ENCODE results near the gene KRT33B.
"Not testable (repeated sequence)": the region's sequence is repeated elsewhere in the genome, so short reads cannot be mapped to it uniquely, and the experiment has no call there.

The KRT33B gene

DNA sequence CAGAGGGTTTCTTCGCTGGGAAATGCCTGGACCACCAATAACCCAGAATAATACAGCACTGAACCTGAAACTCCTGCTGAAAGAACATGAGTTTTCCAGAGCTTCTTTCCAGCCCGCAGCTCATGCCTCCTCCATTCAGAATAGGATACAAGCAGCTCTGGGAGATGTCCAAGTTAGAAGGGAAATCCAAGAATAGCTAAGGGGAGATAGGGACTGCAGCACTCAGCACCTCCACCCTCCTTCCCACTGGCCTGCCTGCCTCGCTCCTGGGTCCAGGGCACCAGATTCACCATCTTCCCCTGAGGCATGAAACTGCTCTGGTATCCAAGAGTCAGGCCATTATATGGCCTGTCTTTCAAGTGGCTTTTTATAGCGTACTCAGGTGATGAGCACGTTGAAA, 23.7 kb upstream of the KRT33B start:
- no peak for DNase-seq

DNA sequence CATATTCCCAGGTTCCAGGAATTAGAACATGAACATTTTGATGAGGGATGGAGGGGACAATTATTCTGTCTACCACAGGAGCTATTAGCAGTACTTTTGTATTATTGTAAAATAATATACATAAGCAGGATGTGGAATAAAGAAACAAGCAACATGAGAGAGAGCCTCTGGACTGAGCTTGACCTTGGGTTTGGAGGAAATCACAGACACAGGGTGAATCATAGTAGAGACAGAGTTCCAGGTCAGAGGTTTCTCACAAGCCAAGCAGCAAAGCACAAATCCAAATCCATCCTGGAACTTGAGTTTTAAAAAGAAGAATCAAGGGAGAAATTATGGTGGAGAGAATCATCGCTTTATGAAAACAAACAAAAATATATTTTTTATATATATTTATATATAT, 22.7 kb upstream of the KRT33B start:
- DNase-seq = no peak

DNA sequence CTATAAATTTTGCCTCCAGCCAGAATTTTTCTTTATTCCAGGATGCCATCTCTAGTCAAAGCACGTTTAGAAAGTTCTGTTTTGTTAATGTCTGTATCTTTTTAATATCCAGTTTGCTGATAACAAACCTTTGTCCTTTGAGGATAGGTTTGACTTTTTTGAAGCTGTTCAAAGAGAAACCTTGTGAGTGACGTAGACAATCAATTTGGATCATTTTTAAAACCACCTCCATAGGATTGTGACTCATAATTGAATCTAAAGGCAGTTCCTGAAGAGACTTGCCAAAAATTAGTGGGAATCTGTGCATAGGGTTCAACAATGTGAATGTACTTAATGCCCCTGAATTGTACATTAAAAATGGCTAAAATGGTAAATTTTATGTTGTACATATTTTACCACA, 21.9 kb upstream of the KRT33B start:
- DNase-seq = no peak

DNA sequence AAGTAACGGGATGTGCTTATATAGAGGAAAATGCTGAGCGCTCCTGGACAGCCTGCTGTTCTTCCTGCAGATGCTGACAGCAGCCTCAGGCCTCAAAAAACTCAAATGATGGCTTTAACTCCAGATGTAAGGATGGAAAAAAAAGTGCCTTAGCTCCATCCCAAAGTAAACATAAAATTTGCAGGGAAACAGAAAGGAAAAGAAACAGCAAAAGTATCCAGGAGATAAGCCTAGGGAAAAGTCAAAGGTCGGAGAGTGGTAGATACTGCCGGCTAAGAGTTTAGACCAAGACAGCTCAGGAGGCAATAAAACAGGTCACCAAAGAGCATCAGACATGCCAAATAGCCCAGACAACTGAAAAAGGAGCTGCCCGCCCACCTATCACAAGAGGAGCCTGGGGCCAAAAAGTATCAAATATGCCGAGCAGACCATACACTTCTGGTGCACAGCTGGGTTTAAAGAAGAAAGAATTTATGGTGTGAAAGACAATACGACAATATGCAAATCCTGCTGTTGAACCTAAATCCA, 20.9 kb upstream of the KRT33B start:
- no peak for DNase-seq

DNA sequence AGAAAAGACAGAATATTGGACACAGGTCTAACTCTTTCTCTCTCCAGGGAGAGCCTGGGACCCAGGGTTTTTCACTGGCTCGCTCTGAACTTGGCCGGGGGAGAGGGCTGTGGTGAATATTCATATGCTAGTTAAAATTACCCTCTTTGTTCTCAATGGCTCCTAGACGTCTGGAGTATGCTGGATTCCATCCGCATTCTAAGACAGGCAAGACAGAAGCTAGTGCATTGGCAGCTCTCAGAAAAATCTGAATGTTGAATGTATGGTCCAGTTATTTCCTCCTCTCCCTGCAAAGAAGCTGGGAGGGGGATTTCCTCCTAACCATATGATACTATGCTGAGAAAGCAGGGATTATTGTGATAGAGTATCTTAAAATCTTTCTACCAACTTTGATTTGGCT, 18.1 kb upstream of the KRT33B start:
- DNase-seq = no peak

DNA sequence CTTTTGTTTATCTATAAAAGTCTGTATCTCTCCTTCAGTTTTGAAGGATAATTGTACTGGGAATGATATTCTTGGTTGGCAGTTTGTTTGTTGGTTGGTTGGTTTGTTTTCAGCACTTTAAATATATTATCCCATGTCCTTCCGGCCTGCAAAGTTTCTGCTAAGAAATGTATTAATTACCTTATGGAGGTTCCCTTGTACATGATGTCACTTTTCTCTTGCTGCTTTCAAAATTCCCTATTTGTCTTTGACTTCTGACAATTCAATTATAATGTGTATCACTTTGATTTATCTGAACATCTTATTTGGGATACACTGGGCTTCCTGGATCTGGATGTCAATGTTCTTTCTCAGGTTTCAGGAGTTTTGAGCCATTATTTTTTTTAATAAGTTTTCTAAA, 16.6 kb upstream of the KRT33B start:
- DNase-seq = no peak

DNA sequence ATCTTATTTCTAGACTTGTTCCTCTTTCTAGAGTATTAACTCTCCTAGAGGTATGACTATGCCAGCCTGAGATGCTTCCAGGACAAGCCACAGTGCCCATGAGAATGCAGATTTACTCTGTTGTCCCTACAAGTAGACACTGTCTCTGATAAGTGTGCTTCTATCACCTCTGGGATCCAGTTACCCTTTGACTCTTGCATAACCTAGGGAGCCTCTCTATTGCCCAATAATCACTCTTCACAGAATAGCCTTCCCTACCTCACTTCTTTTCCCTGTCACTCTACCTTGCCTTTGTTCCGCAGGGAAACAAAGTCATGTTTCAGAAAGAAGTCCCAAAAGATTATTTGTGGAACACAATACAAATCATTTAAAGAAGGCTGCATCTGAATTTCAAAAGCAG, 14.1 kb upstream of the KRT33B start:
- DNase-seq = no peak

DNA sequence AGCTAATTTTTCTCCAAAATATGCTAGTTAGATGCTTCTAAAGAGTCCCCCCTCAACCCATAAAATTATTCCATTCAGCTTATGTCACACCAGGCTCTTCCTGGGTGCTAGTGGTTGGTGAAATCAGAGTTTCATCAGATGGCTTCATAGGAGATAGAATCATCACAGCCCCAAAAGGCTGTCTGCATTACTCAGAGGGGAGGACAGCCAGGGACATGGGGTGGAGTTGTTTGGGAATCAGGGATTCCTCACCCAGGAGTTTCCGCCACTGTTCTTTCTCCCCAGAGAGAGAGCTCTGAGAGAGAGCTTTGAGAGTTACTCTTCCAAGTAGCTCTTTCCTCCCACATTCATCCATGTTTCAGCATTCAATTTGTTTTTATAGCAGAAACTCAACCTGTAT, 12.8 kb upstream of the KRT33B start:
- DNase-seq = no peak

DNA sequence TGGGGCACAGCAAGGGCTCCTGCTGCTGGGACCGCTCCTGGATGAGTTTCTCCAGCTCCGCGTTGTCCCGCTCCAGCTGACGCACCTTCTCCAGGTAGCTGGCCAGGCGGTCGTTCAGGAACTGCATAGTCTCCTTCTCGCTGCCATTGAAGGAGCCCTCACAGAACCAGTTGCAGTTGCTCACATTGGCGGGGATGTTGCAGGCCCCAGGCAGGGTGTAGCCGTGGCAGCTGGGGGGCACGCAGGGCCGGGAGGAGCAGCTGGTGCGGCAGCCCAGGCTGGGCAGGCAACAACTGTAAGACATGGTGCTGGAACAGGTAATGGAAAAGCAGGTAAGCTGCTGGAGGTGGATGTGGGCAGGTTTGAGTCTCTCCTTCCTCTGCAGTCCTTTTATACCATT, 12.3 kb upstream of the KRT33B start, which contains the start of gene KRT34:
TSS of gene KRT34 (minus strand) at position 364 of the 400 bp plus-strand sequence. CDS start at position 304, 60 bp downstream.
- not testable (repeated sequence) for DNase-seq

DNA sequence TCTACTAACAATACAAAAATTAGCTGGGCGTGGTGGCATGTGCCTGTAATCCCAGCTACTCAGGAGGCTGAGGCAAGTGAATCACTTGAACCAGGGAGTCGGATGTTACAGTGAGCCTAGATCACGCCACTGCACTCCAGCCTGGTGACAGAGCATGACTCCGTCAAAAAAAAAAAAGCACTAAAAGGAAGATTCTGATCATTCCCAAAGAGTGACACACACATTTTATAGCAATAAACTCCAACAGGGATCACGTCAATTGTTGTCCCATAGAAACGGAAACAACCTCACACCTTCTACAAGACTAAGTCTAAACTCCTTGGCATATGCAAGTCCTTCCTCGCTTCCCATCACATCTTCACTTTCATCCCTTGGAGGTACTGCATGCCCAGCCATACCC, 10.5 kb upstream of the KRT33B start:
- not testable (repeated sequence) for DNase-seq

DNA sequence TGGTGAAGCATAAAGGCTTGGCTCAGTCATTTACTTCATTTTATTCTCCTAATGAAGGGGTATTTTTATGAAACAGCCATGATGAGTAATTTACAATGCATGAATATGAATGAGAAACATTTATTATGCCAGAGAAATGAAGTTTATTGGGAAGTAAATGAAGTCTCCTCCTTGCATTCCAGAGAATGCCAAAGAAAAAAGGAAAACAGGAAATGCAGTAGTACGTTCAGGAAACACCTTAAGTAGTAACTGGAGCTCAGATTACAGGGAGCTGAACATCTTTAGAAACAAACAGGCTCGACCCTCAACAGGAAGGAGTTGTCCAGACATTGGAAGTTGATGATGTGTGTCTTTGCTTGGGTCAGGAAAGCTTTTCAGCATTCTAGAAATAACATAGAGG, 7.9 kb upstream of the KRT33B start:
- no peak for DNase-seq

DNA sequence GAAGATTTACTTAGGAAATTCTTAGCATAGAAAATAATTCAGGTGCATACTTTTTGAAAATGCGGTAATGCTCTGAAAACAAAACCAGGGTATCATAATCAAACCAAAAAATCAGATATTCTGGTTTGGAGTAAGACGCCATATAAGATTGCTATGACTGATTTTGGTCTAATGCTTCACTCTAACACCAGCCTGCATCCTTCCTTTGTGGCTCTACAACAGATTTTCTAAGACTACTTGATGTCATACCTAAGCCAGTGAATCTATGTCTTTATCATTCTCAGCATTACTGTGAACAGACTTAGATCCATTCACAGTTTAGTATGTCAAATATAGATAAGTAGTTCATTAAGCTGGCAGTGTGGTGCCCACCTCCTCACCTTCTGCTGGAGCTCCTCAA, 590 bp downstream of the KRT33B start:
- DNase-seq = no peak

DNA sequence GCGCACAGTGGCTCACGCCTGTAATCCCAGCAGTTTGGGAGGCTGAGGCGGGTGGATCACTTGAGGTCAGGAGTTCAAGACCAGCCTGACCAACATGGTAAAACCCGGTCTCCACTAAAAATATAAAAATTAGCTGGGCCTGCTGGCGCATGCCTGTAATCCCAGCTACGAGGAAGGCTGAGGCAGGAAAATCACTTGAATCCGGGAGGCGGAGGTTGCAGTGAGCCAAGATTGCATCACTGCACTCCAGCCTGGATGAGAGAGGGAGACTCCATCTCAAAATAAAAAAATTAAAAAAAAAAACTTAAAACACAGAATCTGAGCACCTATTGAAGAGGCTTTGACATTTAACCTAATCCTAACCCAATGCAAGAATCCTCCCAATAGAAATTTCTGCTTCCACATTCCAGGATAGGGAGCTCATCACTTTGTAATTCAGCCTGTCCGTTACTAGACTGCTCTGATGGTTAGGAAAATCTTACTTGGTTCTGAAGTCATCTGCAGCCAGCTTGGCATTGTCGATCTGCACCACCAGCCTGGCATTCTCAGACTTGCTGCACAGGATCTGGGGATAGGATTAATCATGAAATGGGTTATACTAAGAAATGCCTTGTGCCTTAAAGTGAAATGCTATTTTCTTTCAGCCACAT, 2.1 kb downstream of the KRT33B start:
- no peak for DNase-seq

DNA sequence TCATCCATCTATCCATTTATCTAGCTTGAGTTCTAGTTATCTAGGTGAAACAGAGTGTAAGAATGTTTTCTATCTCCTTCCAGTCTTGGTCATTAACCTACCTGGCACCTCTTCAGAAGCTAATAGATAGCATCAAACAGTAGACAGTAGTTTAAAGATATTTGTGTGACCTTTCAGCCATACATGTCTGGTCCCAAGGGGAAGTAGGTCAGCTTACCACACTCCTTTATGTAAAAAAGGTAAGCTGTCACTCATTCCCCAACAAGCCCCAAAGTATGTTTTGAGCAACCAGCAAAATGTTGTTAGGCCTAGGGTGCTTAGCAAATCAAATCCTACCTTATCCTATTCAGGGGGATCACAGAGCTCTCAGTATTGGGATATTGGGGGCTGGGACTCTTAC, 3.5 kb downstream of the KRT33B start:
- no peak for DNase-seq

DNA sequence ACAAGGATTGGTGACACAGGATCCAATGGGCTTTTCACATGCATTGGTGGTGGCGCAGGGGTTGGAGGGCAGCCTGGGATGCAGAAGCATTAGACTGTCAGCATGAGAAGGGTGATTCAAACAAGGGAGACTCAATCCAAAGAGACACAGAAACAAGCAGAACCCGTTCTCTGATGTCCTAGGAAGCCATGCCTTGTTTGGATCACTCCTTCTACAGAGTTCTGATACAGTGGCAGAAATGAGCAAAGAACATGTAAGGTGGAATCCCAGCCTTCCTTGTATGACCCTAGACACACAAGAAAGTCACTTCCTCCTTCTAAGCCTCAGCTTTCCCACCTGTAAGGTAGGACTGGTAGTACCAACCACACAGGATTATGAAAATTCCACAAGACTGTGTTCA, 5.7 kb downstream of the KRT33B start:
- DNase-seq = no peak

DNA sequence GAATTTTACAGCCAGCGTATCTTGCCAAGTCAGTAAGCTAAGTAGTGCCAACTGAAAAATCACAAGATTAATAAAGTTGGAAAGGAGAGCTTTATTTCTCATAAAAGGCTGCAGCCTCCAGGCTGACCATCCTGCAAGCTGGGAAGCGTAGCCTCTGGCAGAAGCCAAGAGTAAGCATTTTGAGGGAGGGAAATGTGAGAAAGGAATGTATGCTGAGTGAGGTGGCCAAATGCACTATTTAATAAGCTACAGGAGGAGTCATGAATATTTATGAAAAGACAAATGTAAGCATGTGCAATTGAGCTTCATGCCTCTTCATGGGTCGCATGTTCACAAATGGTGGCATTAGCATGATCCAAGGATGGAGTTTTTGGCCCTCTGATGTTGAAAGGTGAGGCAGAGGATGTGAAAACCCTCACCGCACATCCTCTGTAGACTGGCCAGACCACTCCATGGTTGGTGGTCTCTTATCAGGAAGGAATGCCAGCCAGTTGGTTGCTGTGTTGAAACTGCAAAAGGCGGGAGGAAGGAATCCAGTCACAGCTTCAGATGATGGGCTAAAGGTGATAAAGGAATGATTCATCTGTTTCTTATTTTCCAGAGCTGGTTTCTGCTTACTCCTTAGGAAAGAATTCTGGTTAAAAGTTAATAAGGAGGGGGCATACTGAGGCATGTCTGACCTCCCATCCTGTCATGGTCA, 9.2 kb downstream of the KRT33B start:
- DNase-seq = no peak

DNA sequence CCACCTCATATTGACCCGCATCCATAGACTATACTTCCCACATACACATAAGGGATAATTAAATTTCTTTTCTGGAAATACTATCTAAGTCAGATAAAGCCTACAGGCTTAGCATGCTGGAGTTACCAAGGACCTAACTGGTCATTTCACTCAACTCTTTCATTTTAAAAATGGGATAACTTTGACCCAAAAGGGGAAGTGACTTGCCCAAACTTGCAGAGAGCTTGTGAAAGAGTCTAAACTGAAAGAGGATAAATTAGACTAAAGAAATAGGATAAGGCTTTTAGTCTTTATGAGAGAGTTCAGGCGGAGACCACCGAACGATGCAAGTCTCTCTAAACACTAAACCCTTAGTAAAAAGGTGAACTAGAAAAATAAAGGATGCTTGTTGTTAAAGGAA, 15.1 kb downstream of the KRT33B start:
- no peak for DNase-seq

DNA sequence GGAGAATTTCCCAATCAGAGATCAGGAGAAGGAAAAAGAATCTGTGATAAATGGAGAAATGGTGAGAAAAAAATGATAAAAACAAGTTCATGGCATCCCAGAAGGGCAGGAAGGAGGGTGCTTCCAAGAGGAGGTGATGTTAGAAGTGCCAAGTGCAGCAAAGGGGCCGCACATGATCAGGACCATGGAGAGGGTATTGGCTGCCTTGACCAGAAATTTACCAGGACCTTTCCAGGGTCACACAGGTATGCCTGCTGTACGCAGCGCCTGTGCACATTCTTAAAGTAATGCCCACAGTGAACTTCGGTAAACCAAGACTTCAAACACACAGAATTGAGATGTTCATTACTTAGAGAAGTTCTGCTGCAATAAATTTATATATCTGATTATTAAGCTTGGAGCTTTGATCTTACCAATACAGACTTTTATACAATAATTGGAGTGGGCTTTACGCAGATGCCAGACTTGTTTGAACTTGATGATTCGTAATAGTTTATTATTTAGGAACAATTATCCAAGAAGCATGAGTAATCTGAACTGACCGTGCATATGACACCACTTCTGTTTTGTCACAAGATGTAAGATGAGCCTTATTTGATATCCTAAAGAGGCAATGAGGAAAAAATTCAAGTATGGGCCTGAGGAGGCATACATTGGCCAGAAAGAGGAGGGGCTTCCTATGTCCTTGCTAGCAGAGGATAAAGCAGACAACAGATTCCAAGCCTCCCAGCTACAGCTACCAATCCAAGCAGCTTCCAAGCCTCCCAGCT, 16.8 kb downstream of the KRT33B start:
- DNase-seq = no peak

DNA sequence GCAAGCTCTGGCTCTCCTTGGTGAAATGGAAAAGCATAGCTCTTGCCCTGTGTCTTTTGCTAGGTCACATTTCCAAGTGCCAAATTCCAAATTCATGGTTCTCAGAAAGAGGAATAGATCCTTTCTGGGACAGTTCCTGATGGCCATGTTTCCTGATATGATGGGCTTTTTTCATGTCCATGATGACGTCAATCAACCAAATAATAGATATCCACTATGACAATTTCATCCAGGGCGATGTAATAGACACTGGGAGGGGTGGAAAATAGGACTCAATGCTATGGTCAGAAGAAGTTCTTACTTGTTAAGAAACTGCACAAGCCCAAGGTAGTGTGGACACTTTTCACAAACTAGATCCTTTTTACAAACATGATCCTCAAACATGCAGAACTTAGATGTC, 18.4 kb downstream of the KRT33B start:
- no peak for DNase-seq

DNA sequence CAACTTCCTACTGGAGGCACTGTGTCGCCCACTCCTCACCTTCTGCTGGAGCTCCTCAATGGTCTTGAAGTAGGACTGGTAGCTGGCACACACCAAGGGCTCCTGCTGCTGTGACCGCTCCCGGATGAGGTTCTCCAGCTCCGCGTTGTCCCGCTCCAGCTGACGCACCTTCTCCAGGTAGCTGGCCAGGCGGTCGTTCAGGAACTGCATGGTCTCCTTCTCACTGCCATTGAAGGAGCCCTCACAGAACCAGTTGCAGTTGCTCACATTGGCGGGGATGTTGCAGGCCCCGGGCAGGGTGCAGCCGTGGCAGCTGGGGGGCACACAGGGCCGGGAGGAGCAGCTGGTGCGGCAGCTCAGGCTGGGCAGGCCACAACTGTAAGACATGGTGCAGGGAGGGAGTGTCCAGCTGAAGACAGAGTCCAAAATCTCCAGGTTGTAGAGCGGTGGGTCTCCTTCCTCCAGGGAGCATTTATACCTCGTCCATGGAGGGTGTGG, 19.2 kb downstream of the KRT33B start, which contains the start of gene KRT33A:
TSS of gene KRT33A (minus strand) at position 448 of the 498 bp plus-strand sequence. CDS start at position 387, 61 bp downstream.
- not testable (repeated sequence) for DNase-seq

DNA sequence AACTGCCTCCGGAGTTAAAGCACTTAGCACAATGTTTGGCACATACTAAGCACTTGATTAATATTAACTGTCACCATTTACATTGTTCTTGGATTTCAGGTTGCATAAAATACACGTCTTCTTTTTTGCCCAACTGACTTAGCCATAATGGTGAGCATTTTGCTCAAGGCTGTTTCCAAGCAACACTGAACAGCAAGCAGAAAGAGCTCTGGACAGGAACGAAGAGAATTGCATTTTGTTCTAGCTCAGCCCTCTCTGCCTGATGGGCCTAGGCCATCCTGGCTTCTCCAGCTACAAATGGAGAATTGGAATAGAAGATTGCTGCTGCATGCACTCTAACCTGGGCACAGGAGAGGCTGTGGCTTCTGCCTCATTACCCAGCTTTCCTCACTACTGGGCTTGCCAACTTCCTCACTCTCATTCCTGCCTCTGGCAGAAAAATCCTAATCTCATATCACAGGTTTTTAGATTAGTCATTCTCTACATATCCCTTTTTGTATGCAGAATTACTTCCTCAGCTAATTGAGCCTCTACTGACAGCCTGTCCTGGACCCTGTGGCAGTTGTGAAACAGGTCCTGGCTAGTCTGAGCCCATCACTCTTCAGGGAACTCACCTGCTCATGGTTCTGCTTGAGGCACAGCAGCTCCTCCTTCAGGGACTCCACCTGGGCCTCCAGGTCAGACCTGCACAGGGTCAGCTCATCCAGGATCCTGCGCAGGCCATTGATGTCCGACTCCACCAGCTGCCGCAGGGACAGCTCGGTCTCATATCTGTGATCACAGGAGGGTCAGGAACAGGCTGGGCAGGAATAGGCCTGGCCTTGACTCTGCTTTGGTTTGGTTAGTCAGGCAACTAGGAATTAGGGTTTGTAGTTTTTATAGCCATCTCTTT, 21.5 kb downstream of the KRT33B start:
- no peak for DNase-seq

DNA sequence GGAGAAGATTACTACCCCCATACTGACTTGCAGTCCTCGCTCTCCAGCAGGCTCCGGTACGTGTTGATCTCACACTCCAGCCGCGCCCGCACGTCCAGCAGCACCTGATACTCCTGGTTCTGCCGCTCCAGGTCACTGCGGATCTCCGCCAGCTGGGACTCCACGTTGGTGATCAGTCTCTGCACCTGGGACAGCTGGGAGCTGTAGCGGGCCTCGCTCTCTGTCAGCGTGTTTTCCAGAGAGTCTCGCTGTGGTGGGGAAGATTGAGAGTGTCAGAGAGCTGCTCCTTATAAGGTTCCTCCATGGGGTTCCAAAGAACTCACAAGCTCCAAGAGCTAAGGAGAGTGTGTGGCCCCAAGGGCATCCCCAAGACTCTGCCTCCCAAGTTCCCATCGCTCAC, 23.2 kb downstream of the KRT33B start:
- DNase-seq = not testable (repeated sequence)
